ENCODE measurements around the gene FHIT.

FHIT gene

GRCh38 chr3:59727902-59728586 is 1523.2 kb downstream of the FHIT start:
- Histone ChIP-seq H3K4me3 (no peak overlapping the region), H3K4me2 (no peak overlapping the region), H3K4me1 (no peaks in the 10 kb centered on the region), H3K9me3 (no peaks in the 10 kb centered on the region), H3K27me3 (no peaks in the 10 kb centered on the region), H4K20me1 (no peaks in the 10 kb centered on the region), H3K27ac (no peak overlapping the region), H3K9ac (no peak overlapping the region), H3K36me3 (no peaks in the 10 kb centered on the region)
- no peak for TF ChIP-seq Cebpa-rat (IDR thresholded peaks at IDR 0.05)

- H3K9me3 ChIP-seq: no peaks in the 10 kb centered on the region
- no peaks in the 10 kb centered on the region for H3K27me3 ChIP-seq
- H3K9ac ChIP-seq: no peak overlapping the region
- H3K4me2 ChIP-seq: no peak overlapping the region
- no peak for TF ChIP-seq Cebpa-rat (IDR thresholded peaks at IDR 0.05)
- no peak overlapping the region for H3K4me3 ChIP-seq
- no peaks in the 10 kb centered on the region for H3K4me1 ChIP-seq
- H3K36me3 ChIP-seq: no peaks in the 10 kb centered on the region
- H3K27ac ChIP-seq: no peak overlapping the region
- no peaks in the 10 kb centered on the region for H4K20me1 ChIP-seq
Measured at GRCh38 chr3:59726279-59726678, 1525.0 kb downstream of the FHIT start.

- no peaks in the 10 kb centered on the region for H3K4me1 ChIP-seq
- no peak overlapping the region for H3K4me3 ChIP-seq
- no peaks in the 10 kb centered on the region for H4K20me1 ChIP-seq
- no peaks in the 10 kb centered on the region for H3K36me3 ChIP-seq
- no peak overlapping the region for H3K4me2 ChIP-seq
- no peak overlapping the region for H3K27ac ChIP-seq
- 0 out of 2 replicates have a peak, but pooled peaks cover 4% of the 10 kb centered on the region for H3K9me3 ChIP-seq
- TF ChIP-seq Cebpa-rat (IDR thresholded peaks at IDR 0.05): no peak
- no peaks in the 10 kb centered on the region for H3K27me3 ChIP-seq
- no peak overlapping the region for H3K9ac ChIP-seq
Measured at GRCh38 chr3:59717679-59718205, 1533.5 kb downstream of the FHIT start.

- no peak overlapping the region for H3K27ac ChIP-seq
- 0 out of 2 replicates have a peak, but pooled peaks cover 4% of the 10 kb centered on the region for H3K9me3 ChIP-seq
- H3K36me3 ChIP-seq: no peaks in the 10 kb centered on the region
- TF ChIP-seq Cebpa-rat (IDR thresholded peaks at IDR 0.05): no peak
- no peak overlapping the region for H3K4me3 ChIP-seq
- H3K27me3 ChIP-seq: no peaks in the 10 kb centered on the region
- H3K4me1 ChIP-seq: peaks cover 11% of the 10 kb centered on the region
- no peaks in the 10 kb centered on the region for H4K20me1 ChIP-seq
- H3K9ac ChIP-seq: no peak overlapping the region
- no peak overlapping the region for H3K4me2 ChIP-seq
Measured at GRCh38 chr3:59714066-59714465, 1537.2 kb downstream of the FHIT start.

- TF ChIP-seq Cebpa-rat (IDR thresholded peaks at IDR 0.05): no peak
- no peak overlapping the region for H3K9ac ChIP-seq
- no peak overlapping the region for H3K4me3 ChIP-seq
- H3K4me1 ChIP-seq: peaks cover 11% of the 10 kb centered on the region
- no peaks in the 10 kb centered on the region for H3K27me3 ChIP-seq
- H3K27ac ChIP-seq: no peak overlapping the region
- no peak overlapping the region for H3K4me2 ChIP-seq
- 0 out of 2 replicates have a peak, but pooled peaks cover 4% of the 10 kb centered on the region for H3K9me3 ChIP-seq
- H3K36me3 ChIP-seq: no peaks in the 10 kb centered on the region
- no peaks in the 10 kb centered on the region for H4K20me1 ChIP-seq
Measured at GRCh38 chr3:59710554-59710953, 1540.7 kb downstream of the FHIT start.

- no peaks in the 10 kb centered on the region for H4K20me1 ChIP-seq
- no peaks in the 10 kb centered on the region for H3K36me3 ChIP-seq
- H3K9me3 ChIP-seq: no peaks in the 10 kb centered on the region
- H3K4me1 ChIP-seq: peaks cover 11% of the 10 kb centered on the region
- H3K27ac ChIP-seq: no peak overlapping the region
- TF ChIP-seq Cebpa-rat (IDR thresholded peaks at IDR 0.05): no peak
- no peaks in the 10 kb centered on the region for H3K27me3 ChIP-seq
- H3K4me3 ChIP-seq: no peak overlapping the region
- H3K9ac ChIP-seq: no peak overlapping the region
- peak overlapping the region; percentile 22; the same call in 1 of the 2 replicates for H3K4me2 ChIP-seq
Measured at GRCh38 chr3:59709702-59710553, 1541.3 kb downstream of the FHIT start.

GRCh38 chr3:59708202-59708601 is 1543.0 kb downstream of the FHIT start:
- H3K4me3 ChIP-seq: no peak overlapping the region
- H3K9ac ChIP-seq: no peak overlapping the region
- no peaks in the 10 kb centered on the region for H3K27me3 ChIP-seq
- no peaks in the 10 kb centered on the region for H3K36me3 ChIP-seq
- H3K4me1 ChIP-seq: peaks cover 11% of the 10 kb centered on the region
- H4K20me1 ChIP-seq: no peaks in the 10 kb centered on the region
- H3K27ac ChIP-seq: no peak overlapping the region
- TF ChIP-seq Cebpa-rat (IDR thresholded peaks at IDR 0.05): no peak
- H3K4me2 ChIP-seq: no peak overlapping the region
- no peaks in the 10 kb centered on the region for H3K9me3 ChIP-seq

GRCh38 chr3:59704292-59704691 is 1547.0 kb downstream of the FHIT start:
- Histone ChIP-seq H3K27ac (no peak overlapping the region), H3K4me3 (no peak overlapping the region), H3K27me3 (no peaks in the 10 kb centered on the region), H3K4me1 (no peaks in the 10 kb centered on the region), H3K9ac (no peak overlapping the region), H3K9me3 (no peaks in the 10 kb centered on the region), H3K36me3 (no peaks in the 10 kb centered on the region), H3K4me2 (no peak overlapping the region), H4K20me1 (no peaks in the 10 kb centered on the region)
- no peak for TF ChIP-seq Cebpa-rat (IDR thresholded peaks at IDR 0.05)

GRCh38 chr3:59699648-59700320 is 1551.5 kb downstream of the FHIT start:
- H3K27ac ChIP-seq: no peak overlapping the region
- H3K4me3 ChIP-seq: no peak overlapping the region
- H3K36me3 ChIP-seq: no peaks in the 10 kb centered on the region
- H3K4me1 ChIP-seq: no peaks in the 10 kb centered on the region
- no peak overlapping the region for H3K4me2 ChIP-seq
- H3K27me3 ChIP-seq: no peaks in the 10 kb centered on the region
- H4K20me1 ChIP-seq: no peaks in the 10 kb centered on the region
- no peaks in the 10 kb centered on the region for H3K9me3 ChIP-seq
- H3K9ac ChIP-seq: no peak overlapping the region
- no peak for TF ChIP-seq Cebpa-rat (IDR thresholded peaks at IDR 0.05)

Measured in BLaER1 (cell line).